ENCODE measurements around the gene LMBR1.

The LMBR1 gene

DNA sequence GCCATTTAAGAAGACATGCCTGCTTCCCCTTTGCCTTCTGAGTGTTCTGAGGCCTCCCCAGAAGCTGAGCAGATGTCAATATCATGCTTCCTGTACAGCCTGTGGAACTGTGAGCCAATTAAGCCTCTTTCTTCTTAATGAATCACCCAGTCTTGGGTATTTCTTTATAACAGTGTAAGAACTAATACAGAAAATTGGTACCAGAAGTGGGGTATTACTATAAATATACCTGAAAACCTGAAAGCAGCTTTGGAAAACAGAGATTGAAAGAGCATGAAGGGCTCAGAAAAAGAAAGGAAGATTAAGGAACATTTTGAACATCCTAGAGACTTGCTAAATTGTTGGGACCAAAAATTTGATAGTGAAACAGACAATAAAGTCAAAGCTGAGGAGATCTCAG is 264.4 kb downstream of the LMBR1 start:
- Histone ChIP-seq H3K4me3 (ENCODE audit: insufficient read depth, low read length, poor library complexity, severe bottlenecking) (no peak overlapping the region), H3K79me2 (ENCODE audit: insufficient read depth, low read length) (no peaks in the 10 kb centered on the region), H3K9me2 (replicated peaks; ENCODE audit: insufficient read depth, low read length) (no peaks in the 10 kb centered on the region), H3K9me3 (ENCODE audit: insufficient read depth, low read length) (no peaks in the 10 kb centered on the region), H3K27me3 (ENCODE audit: low read length) (no peaks in the 10 kb centered on the region), H2AFZ (ENCODE audit: low read depth, low read length, severe bottlenecking) (no peak overlapping the region), H3K27ac (ENCODE audit: low read depth, low read length) (no peak overlapping the region), H3K36me3 (ENCODE audit: low read length) (no peaks in the 10 kb centered on the region), H3F3A (ENCODE audit: insufficient read depth) (no peaks in the 10 kb centered on the region), H4K20me1 (ENCODE audit: low read depth, low read length) (no peaks in the 10 kb centered on the region), H3K4me2 (ENCODE audit: low read depth, low read length, poor library complexity, severe bottlenecking) (no peak overlapping the region), H3K9ac (ENCODE audit: low read length) (no peak overlapping the region)
- no peak for TF ChIP-seq EZH2phosphoT487 (conservative IDR thresholded peaks at IDR 0.05; ENCODE audit: low read length)
- TF ChIP-seq, protein P1, sequence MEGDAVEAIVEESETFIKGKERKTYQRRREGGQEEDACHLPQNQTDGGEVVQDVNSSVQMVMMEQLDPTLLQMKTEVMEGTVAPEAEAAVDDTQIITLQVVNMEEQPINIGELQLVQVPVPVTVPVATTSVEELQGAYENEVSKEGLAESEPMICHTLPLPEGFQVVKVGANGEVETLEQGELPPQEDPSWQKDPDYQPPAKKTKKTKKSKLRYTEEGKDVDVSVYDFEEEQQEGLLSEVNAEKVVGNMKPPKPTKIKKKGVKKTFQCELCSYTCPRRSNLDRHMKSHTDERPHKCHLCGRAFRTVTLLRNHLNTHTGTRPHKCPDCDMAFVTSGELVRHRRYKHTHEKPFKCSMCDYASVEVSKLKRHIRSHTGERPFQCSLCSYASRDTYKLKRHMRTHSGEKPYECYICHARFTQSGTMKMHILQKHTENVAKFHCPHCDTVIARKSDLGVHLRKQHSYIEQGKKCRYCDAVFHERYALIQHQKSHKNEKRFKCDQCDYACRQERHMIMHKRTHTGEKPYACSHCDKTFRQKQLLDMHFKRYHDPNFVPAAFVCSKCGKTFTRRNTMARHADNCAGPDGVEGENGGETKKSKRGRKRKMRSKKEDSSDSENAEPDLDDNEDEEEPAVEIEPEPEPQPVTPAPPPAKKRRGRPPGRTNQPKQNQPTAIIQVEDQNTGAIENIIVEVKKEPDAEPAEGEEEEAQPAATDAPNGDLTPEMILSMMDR (IDR thresholded peaks at IDR 0.05; ENCODE audit: insufficient read depth, low read length, poor library complexity, severe bottlenecking), result no peak
